Measurements from ENCODE around the gene APPL1. TPM values are rescaled to one million over a fixed set of nuclear protein-coding genes. Genes with fewer than 3 reads are reported as not detected.

The APPL1 gene
- total and polyA plus RNA-seq, 12 donors, result 10.7 to 58.7 (median 49.4) TPM

GRCh38 chr3:57192028-57192427 is 35.5 kb upstream of the APPL1 start:
- no peak overlapping the region for H3K4me3 ChIP-seq
- intact Hi-C loops (cut with DNase I), result no loop called here
- ATAC-seq, result no peak
- no peaks in the 10 kb centered on the region for H3K4me1 ChIP-seq
- DNase-seq, result no peak
- H3K9me3 ChIP-seq, result no peaks in the 10 kb centered on the region
- TF ChIP-seq CTCF (IDR thresholded peaks at IDR 0.05), result no peak
- H3K27me3 ChIP-seq, result peaks cover 0 to 16% (median 0%) of the 10 kb centered on the region in 7 donors
- WGBS, 2 donors, result 95 to 98% methylated on average over 3 of the region's 3 CpGs
- no peak overlapping the region for H3K27ac ChIP-seq
- H3K36me3 ChIP-seq, result no peaks in the 10 kb centered on the region

- Histone ChIP-seq H3K4me1 (no peaks in the 10 kb centered on the region), H3K27me3 (peaks cover 0 to 19% (median 0%) of the 10 kb centered on the region in 7 donors), H3K36me3 (no peaks in the 10 kb centered on the region), H3K27ac (no peak overlapping the region), H3K9me3 (no peaks in the 10 kb centered on the region), H3K4me3 (no peak overlapping the region)
- no peak for ATAC-seq
- TF ChIP-seq CTCF (IDR thresholded peaks at IDR 0.05), result no peak
- 88 to 89% methylated on average over 4 of the region's 4 CpGs for WGBS, 2 donors
- intact Hi-C loops (cut with DNase I), result no loop called here
- no peak for DNase-seq
These were observed 32.9 kb upstream of the APPL1 start for GRCh38 chr3:57194641-57195040.

GRCh38 chr3:57199895-57200297 is 27.6 kb upstream of the APPL1 start, which contains the start of gene HESX1:
HESX1 (minus strand) TSS chr3:57199978; CDS start chr3:57199918, 60 bp downstream.
- DNase-seq (no peak), ATAC-seq (no peak)
- no peaks in the 10 kb centered on the region for H3K9me3 ChIP-seq
- no peaks in the 10 kb centered on the region for H3K36me3 ChIP-seq
- WGBS, 2 donors, result 51 to 63% methylated on average over 4 of the region's 4 CpGs
- H3K27ac ChIP-seq, result no peak within 1 kb of the TSS
- peaks cover 0 to 19% (median 0%) of the 10 kb centered on the region in 7 donors for H3K27me3 ChIP-seq
- no peak within 1 kb of the TSS for H3K4me3 ChIP-seq
- H3K4me1 ChIP-seq, result no peaks in the 10 kb centered on the region
- no peak for TF ChIP-seq CTCF (IDR thresholded peaks at IDR 0.05)
- intact Hi-C loops (cut with DNase I), result no loop called here

GRCh38 chr3:57206423-57206822 is 21.1 kb upstream of the APPL1 start:
- H3K4me3 ChIP-seq, result no peak overlapping the region
- DNase-seq, result no peak
- ATAC-seq, result no peak
- H3K9me3 ChIP-seq, result no peaks in the 10 kb centered on the region
- no peak overlapping the region for H3K27ac ChIP-seq
- H3K36me3 ChIP-seq, result no peaks in the 10 kb centered on the region
- H3K4me1 ChIP-seq, result no peaks in the 10 kb centered on the region
- H3K27me3 ChIP-seq, result no peaks in the 10 kb centered on the region
- intact Hi-C loops (cut with DNase I), result no loop called here
- TF ChIP-seq CTCF (IDR thresholded peaks at IDR 0.05), result no peak
- 95 to 98% methylated on average over 2 of the region's 2 CpGs for WGBS, 2 donors

All from heart right ventricle (tissue), 16 donors.